ENCODE data around the gene DLGAP3.

The DLGAP3 gene

GRCh38 chr1:34876406-34876805 lies 53.0 kb downstream of the DLGAP3 start:
- Histone ChIP-seq H2BK15ac (ENCODE audit: low read length) (no peak overlapping the region), H3K27me3 (ENCODE audit: control insufficient read depth in 3 of 3, insufficient read depth in 3 of 3, low read depth in 1 of 3, low read length in 3 of 3) (no peaks in the 10 kb centered on the region), H3K18ac (ENCODE audit: low read length) (no peak overlapping the region), H3K4ac (ENCODE audit: low read length) (no peak overlapping the region), H2BK12ac (ENCODE audit: low read length) (no peak overlapping the region), H3K79me1 (ENCODE audit: low read depth, low read length) (no peaks in the 10 kb centered on the region), H3K4me1 (ENCODE audit: control insufficient read depth in 2 of 2, insufficient read depth in 1 of 2, low read depth in 1 of 2, low read length in 2 of 2) (no peaks in the 10 kb centered on the region), H3K14ac (ENCODE audit: low read length) (no peak overlapping the region), H2BK120ac (ENCODE audit: low read depth, low read length) (no peak overlapping the region), H3K4me2 (ENCODE audit: insufficient read depth, low read length, poor library complexity, severe bottlenecking) (no peak overlapping the region), H3K36me3 (replicated peaks in 1 of 2; ENCODE audit: control insufficient read depth in 2 of 2, insufficient read depth in 2 of 2, low read length in 2 of 2) (no peaks in the 10 kb centered on the region), H4K8ac (ENCODE audit: low read depth, low read length) (no peak overlapping the region), H3K9ac (ENCODE audit: low read depth, low read length, poor library complexity) (no peak overlapping the region), H4K91ac (ENCODE audit: low read depth, low read length, poor library complexity) (no peak overlapping the region), H2BK5ac (ENCODE audit: low read length) (no peak overlapping the region), H3K4me3 (ENCODE audit: low read length in 2 of 2) (no peak overlapping the region), H2AFZ (ENCODE audit: low read length) (no peak overlapping the region), H2AK5ac (ENCODE audit: low read depth, low read length) (no peak overlapping the region), H3K27ac (replicated peaks; ENCODE audit: low read length) (no peak overlapping the region), H3K23ac (ENCODE audit: low read depth, low read length, poor library complexity) (no peak overlapping the region), H3K9me3 (replicated peaks in 1 of 2; ENCODE audit: control insufficient read depth in 2 of 2, insufficient read depth in 1 of 2, low read depth in 1 of 2, low read length in 2 of 2) (peaks cover 0 to 3% of the 10 kb centered on the region in 2 donors)
- WGBS, 2 donors (ENCODE audit: extremely low coverage in 2 of 2, insufficient read length in 2 of 2, insufficient replicate concordance in 1 of 2), result no CpG with 5 or more reads among the region's 7 CpGs
- DNase-seq (ENCODE audit: low spot score), result no peak

GRCh38 chr1:34874296-34874952 lies 55.0 kb downstream of the DLGAP3 start:
- H3K4ac ChIP-seq (ENCODE audit: low read length), result no peak overlapping the region
- H3K4me1 ChIP-seq (ENCODE audit: control insufficient read depth in 2 of 2, insufficient read depth in 1 of 2, low read depth in 1 of 2, low read length in 2 of 2), result no peaks in the 10 kb centered on the region
- H3K14ac ChIP-seq (ENCODE audit: low read length), result no peak overlapping the region
- DNase-seq (ENCODE audit: low spot score), result no peak
- no peak overlapping the region for H3K4me2 ChIP-seq (ENCODE audit: insufficient read depth, low read length, poor library complexity, severe bottlenecking)
- H3K4me3 ChIP-seq (ENCODE audit: low read length in 2 of 2), result no peak overlapping the region
- H2AFZ ChIP-seq (ENCODE audit: low read length), result no peak overlapping the region
- H2BK12ac ChIP-seq (ENCODE audit: low read length), result no peak overlapping the region
- H4K8ac ChIP-seq (ENCODE audit: low read depth, low read length), result no peak overlapping the region
- WGBS, 2 donors (ENCODE audit: extremely low coverage in 2 of 2, insufficient read length in 2 of 2, insufficient replicate concordance in 1 of 2), result no CpG with 5 or more reads among the region's 4 CpGs
- no peak overlapping the region for H4K91ac ChIP-seq (ENCODE audit: low read depth, low read length, poor library complexity)
- H3K9ac ChIP-seq (ENCODE audit: low read depth, low read length, poor library complexity), result no peak overlapping the region
- H3K27me3 ChIP-seq (ENCODE audit: control insufficient read depth in 3 of 3, insufficient read depth in 3 of 3, low read depth in 1 of 3, low read length in 3 of 3), result no peaks in the 10 kb centered on the region
- H3K36me3 ChIP-seq (replicated peaks in 1 of 2; ENCODE audit: control insufficient read depth in 2 of 2, insufficient read depth in 2 of 2, low read length in 2 of 2), result no peaks in the 10 kb centered on the region
- H2BK5ac ChIP-seq (ENCODE audit: low read length), result no peak overlapping the region
- no peak overlapping the region for H2BK120ac ChIP-seq (ENCODE audit: low read depth, low read length)
- no peak overlapping the region for H3K18ac ChIP-seq (ENCODE audit: low read length)
- no peak overlapping the region for H3K27ac ChIP-seq (replicated peaks; ENCODE audit: low read length)
- no peaks in the 10 kb centered on the region for H3K9me3 ChIP-seq (replicated peaks in 1 of 2; ENCODE audit: control insufficient read depth in 2 of 2, insufficient read depth in 1 of 2, low read depth in 1 of 2, low read length in 2 of 2)
- H3K79me1 ChIP-seq (ENCODE audit: low read depth, low read length), result no peaks in the 10 kb centered on the region
- H3K23ac ChIP-seq (ENCODE audit: low read depth, low read length, poor library complexity), result no peak overlapping the region
- no peak overlapping the region for H2AK5ac ChIP-seq (ENCODE audit: low read depth, low read length)
- H2BK15ac ChIP-seq (ENCODE audit: low read length), result no peak overlapping the region

- H2BK15ac ChIP-seq (ENCODE audit: low read length), result no peak overlapping the region
- no peak overlapping the region for H3K27ac ChIP-seq (replicated peaks; ENCODE audit: low read length)
- H3K4me3 ChIP-seq (ENCODE audit: low read length in 2 of 2), result no peak overlapping the region
- no peak for DNase-seq (ENCODE audit: low spot score)
- no peak overlapping the region for H2BK5ac ChIP-seq (ENCODE audit: low read length)
- peaks cover 0 to 7% (median under 1%) of the 10 kb centered on the region in 3 experiments for H3K27me3 ChIP-seq (ENCODE audit: control insufficient read depth in 3 of 3, insufficient read depth in 3 of 3, low read depth in 1 of 3, low read length in 3 of 3)
- H3K18ac ChIP-seq (ENCODE audit: low read length), result no peak overlapping the region
- H2BK12ac ChIP-seq (ENCODE audit: low read length), result no peak overlapping the region
- no peak overlapping the region for H3K9ac ChIP-seq (ENCODE audit: low read depth, low read length, poor library complexity)
- H4K8ac ChIP-seq (ENCODE audit: low read depth, low read length), result no peak overlapping the region
- no peaks in the 10 kb centered on the region for H3K9me3 ChIP-seq (replicated peaks in 1 of 2; ENCODE audit: control insufficient read depth in 2 of 2, insufficient read depth in 1 of 2, low read depth in 1 of 2, low read length in 2 of 2)
- H3K14ac ChIP-seq (ENCODE audit: low read length), result no peak overlapping the region
- H2AFZ ChIP-seq (ENCODE audit: low read length), result no peak overlapping the region
- no peak overlapping the region for H4K91ac ChIP-seq (ENCODE audit: low read depth, low read length, poor library complexity)
- no peak overlapping the region for H2BK120ac ChIP-seq (ENCODE audit: low read depth, low read length)
- no peak overlapping the region for H2AK5ac ChIP-seq (ENCODE audit: low read depth, low read length)
- H3K79me1 ChIP-seq (ENCODE audit: low read depth, low read length), result no peaks in the 10 kb centered on the region
- H3K23ac ChIP-seq (ENCODE audit: low read depth, low read length, poor library complexity), result no peak overlapping the region
- H3K4me2 ChIP-seq (ENCODE audit: insufficient read depth, low read length, poor library complexity, severe bottlenecking), result no peak overlapping the region
- H3K36me3 ChIP-seq (replicated peaks in 1 of 2; ENCODE audit: control insufficient read depth in 2 of 2, insufficient read depth in 2 of 2, low read length in 2 of 2), result no peaks in the 10 kb centered on the region
- H3K4ac ChIP-seq (ENCODE audit: low read length), result no peak overlapping the region
- WGBS, 2 donors (ENCODE audit: extremely low coverage in 2 of 2, insufficient read length in 2 of 2, insufficient replicate concordance in 1 of 2), result no CpG with 5 or more reads among the region's 4 CpGs
- H3K4me1 ChIP-seq (ENCODE audit: control insufficient read depth in 2 of 2, insufficient read depth in 1 of 2, low read depth in 1 of 2, low read length in 2 of 2), result no peaks in the 10 kb centered on the region
These were observed 57.3 kb downstream of the DLGAP3 start for GRCh38 chr1:34872133-34872503.

- no peak for DNase-seq (ENCODE audit: low spot score)
- Histone ChIP-seq H2BK15ac (ENCODE audit: low read length) (no peak overlapping the region), H3K27ac (replicated peaks; ENCODE audit: low read length) (no peak overlapping the region), H3K4me1 (ENCODE audit: control insufficient read depth in 2 of 2, insufficient read depth in 1 of 2, low read depth in 1 of 2, low read length in 2 of 2) (no peaks in the 10 kb centered on the region), H3K4me3 (ENCODE audit: low read length in 2 of 2) (no peak overlapping the region), H3K14ac (ENCODE audit: low read length) (no peak overlapping the region), H4K91ac (ENCODE audit: low read depth, low read length, poor library complexity) (no peak overlapping the region), H2BK120ac (ENCODE audit: low read depth, low read length) (no peak overlapping the region), H3K9ac (ENCODE audit: low read depth, low read length, poor library complexity) (peak overlapping the region; percentile 18), H2AK5ac (ENCODE audit: low read depth, low read length) (no peak overlapping the region), H3K4me2 (ENCODE audit: insufficient read depth, low read length, poor library complexity, severe bottlenecking) (no peak overlapping the region), H2BK5ac (ENCODE audit: low read length) (no peak overlapping the region), H2BK12ac (ENCODE audit: low read length) (no peak overlapping the region), H3K23ac (ENCODE audit: low read depth, low read length, poor library complexity) (peak overlapping the region; percentile 39), H2AFZ (ENCODE audit: low read length) (no peak overlapping the region), H3K79me1 (ENCODE audit: low read depth, low read length) (no peaks in the 10 kb centered on the region), H3K9me3 (replicated peaks in 1 of 2; ENCODE audit: control insufficient read depth in 2 of 2, insufficient read depth in 1 of 2, low read depth in 1 of 2, low read length in 2 of 2) (no peaks in the 10 kb centered on the region), H3K36me3 (replicated peaks in 1 of 2; ENCODE audit: control insufficient read depth in 2 of 2, insufficient read depth in 2 of 2, low read length in 2 of 2) (no peaks in the 10 kb centered on the region), H3K18ac (ENCODE audit: low read length) (no peak overlapping the region), H4K8ac (ENCODE audit: low read depth, low read length) (no peak overlapping the region), H3K4ac (ENCODE audit: low read length) (no peak overlapping the region), H3K27me3 (ENCODE audit: control insufficient read depth in 3 of 3, insufficient read depth in 3 of 3, low read depth in 1 of 3, low read length in 3 of 3) (peaks cover 0 to 12% (median 4%) of the 10 kb centered on the region in 3 experiments)
- WGBS, 2 donors (ENCODE audit: extremely low coverage in 2 of 2, insufficient read length in 2 of 2, insufficient replicate concordance in 1 of 2), result no CpG with 5 or more reads among the region's 17 CpGs
These were observed 57.9 kb downstream of the DLGAP3 start for GRCh38 chr1:34871443-34872132.
